H9 (cell line): ENCODE data around the gene CHCHD3. TPM values are rescaled to one million over a fixed set of nuclear protein-coding genes. Genes with fewer than 3 reads are reported as not detected.

Source experiments
- DNase-seq: peaks from one replicate; pipeline ENCODE4 v3.0.0-alpha.2; 2017
- H2AFZ ChIP-seq: one replicate; pipeline ENCODE4 v1.6.1; 2013; ENCODE audit warnings: mild to moderate bottlenecking, low read length, control low read depth, moderate library complexity
- H2AK5ac ChIP-seq: 2 replicates; pipeline ENCODE4 v1.6.1; 2013; ENCODE audit warnings: low read length, control low read depth, mixed read lengths; ENCODE audit not compliant: insufficient read length
- H2BK120ac ChIP-seq: one replicate; pipeline ENCODE4 v1.6.1; 2013; ENCODE audit warnings: low read depth, mild to moderate bottlenecking, low read length, control low read depth, inconsistent platforms; ENCODE audit not compliant: poor library complexity, severe bottlenecking
- H2BK12ac ChIP-seq: 2 replicates; pipeline ENCODE4 v1.6.1; 2013; ENCODE audit warnings: low read length, control low read depth, mixed read lengths, low read depth; ENCODE audit not compliant: insufficient read length
- H2BK15ac ChIP-seq: 2 replicates; pipeline ENCODE4 v1.6.1; 2013; ENCODE audit warnings: low read depth, low read length, control low read depth
- H2BK20ac ChIP-seq: one replicate; pipeline ENCODE4 v1.6.1; 2013; ENCODE audit warnings: low read depth, mild to moderate bottlenecking, low read length, control low read depth, inconsistent platforms; ENCODE audit not compliant: poor library complexity, severe bottlenecking
- H2BK5ac ChIP-seq: 2 replicates; pipeline ENCODE4 v1.6.1; 2013; ENCODE audit warnings: low read length, control low read depth, mixed read lengths; ENCODE audit not compliant: insufficient read length
- H3K14ac ChIP-seq: 2 replicates; pipeline ENCODE4 v1.6.1; 2013; ENCODE audit warnings: low read length, control low read depth; ENCODE audit not compliant: insufficient read depth
- H3K18ac ChIP-seq: 2 replicates; pipeline ENCODE4 v1.6.1; 2013; ENCODE audit warnings: low read depth, mild to moderate bottlenecking, mixed read lengths, low read length, control low read depth; ENCODE audit not compliant: insufficient read length
- H3K23ac ChIP-seq: 2 replicates; pipeline ENCODE4 v1.6.1; 2013; ENCODE audit warnings: low read length, control low read depth, mixed read lengths, low read depth; ENCODE audit not compliant: insufficient read length
- H3K23me2 ChIP-seq: 2 replicates; pipeline ENCODE4 v1.6.1; 2013; ENCODE audit warnings: low read depth, mild to moderate bottlenecking, mixed read lengths, low read length, control low read depth; ENCODE audit not compliant: insufficient read length, poor library complexity, severe bottlenecking
- H3K27ac ChIP-seq: 2 replicates; pipeline ENCODE4 v1.5.1; 2013; ENCODE audit warnings: low read length, control low read depth, mixed read lengths, low read depth; ENCODE audit not compliant: insufficient read length
- H3K27me3 ChIP-seq: 2 replicates; pipeline ENCODE4 v1.6.1; 2013; ENCODE audit warnings: low read length, control low read depth, inconsistent platforms; ENCODE audit not compliant: insufficient read depth
- H3K4ac ChIP-seq: 2 replicates; pipeline ENCODE4 v1.6.1; 2013; ENCODE audit warnings: low read depth, mild to moderate bottlenecking, control low read depth, inconsistent platforms, low read length, moderate library complexity
- H3K4me1 ChIP-seq: 2 replicates; pipeline ENCODE4 v1.6.1; 2013; ENCODE audit warnings: low read length, control low read depth, inconsistent platforms; ENCODE audit not compliant: insufficient read depth
- H3K4me2 ChIP-seq: 2 replicates; pipeline ENCODE4 v1.6.1; 2013; ENCODE audit warnings: low read length, control low read depth, mixed read lengths; ENCODE audit not compliant: insufficient read length, insufficient read depth
- H3K56ac ChIP-seq: 2 replicates; pipeline ENCODE4 v1.6.1; 2013; ENCODE audit warnings: low read depth, mild to moderate bottlenecking, mixed read lengths, low read length, control low read depth; ENCODE audit not compliant: insufficient read length
- H3K79me1 ChIP-seq: 2 replicates; pipeline ENCODE4 v1.6.1; 2013; ENCODE audit warnings: low read depth, mild to moderate bottlenecking, moderate library complexity, low read length, control low read depth, inconsistent platforms; ENCODE audit not compliant: insufficient read depth, poor library complexity, severe bottlenecking
- H3K79me2 ChIP-seq: 2 replicates; pipeline ENCODE4 v1.6.1; 2013; ENCODE audit warnings: low read length, control low read depth, inconsistent platforms; ENCODE audit not compliant: insufficient read depth
- H3K9ac ChIP-seq: 2 replicates; pipeline ENCODE4 v1.6.1; 2013; ENCODE audit warnings: low read length, control low read depth, mixed read lengths; ENCODE audit not compliant: insufficient read length; ENCODE audit errors: extremely low read depth
- H3K9me3 ChIP-seq: one replicate; pipeline ENCODE4 v1.6.1; 2013; ENCODE audit warnings: low read depth, low read length, inconsistent platforms; ENCODE audit not compliant: control insufficient read depth
- H3T11ph ChIP-seq: one replicate; pipeline ENCODE4 v1.6.1; 2013; ENCODE audit warnings: mild to moderate bottlenecking, low read length, control low read depth, inconsistent platforms
- H4K20me1 ChIP-seq: one replicate; pipeline ENCODE4 v1.6.1; 2013; ENCODE audit not compliant: control insufficient read depth, insufficient read length, insufficient read depth
- H4K5ac ChIP-seq: 2 replicates; pipeline ENCODE4 v1.6.1; 2013; ENCODE audit warnings: low read depth, mild to moderate bottlenecking, mixed read lengths, low read length, control low read depth; ENCODE audit not compliant: insufficient read length
- H4K8ac ChIP-seq: replicated peaks from 2 replicates; pipeline ENCODE4 v1.6.1; 2013; ENCODE audit warnings: low read length, control low read depth, mixed read lengths, low read depth; ENCODE audit not compliant: insufficient read length
- H4K91ac ChIP-seq: 2 replicates; pipeline ENCODE4 v1.6.1; 2013; ENCODE audit warnings: low read depth, mild to moderate bottlenecking, moderate library complexity, mixed read lengths, low read length, control low read depth; ENCODE audit not compliant: insufficient read length
- H3K27ac Mint-ChIP-seq, 3 experiments: 2 replicates in 2 of 3; 3 replicates in 1 of 3; pipeline ENCODE4 v1.8.0; 2020 to 2021; ENCODE audit warnings: mixed read lengths in 3 of 3, mild to moderate bottlenecking in 1 of 3, moderate library complexity in 1 of 3
- H3K27me3 Mint-ChIP-seq: 2 replicates; pipeline ENCODE4 v1.8.0; 2021; ENCODE audit warnings: low read depth, mild to moderate bottlenecking, moderate library complexity, mixed read lengths
- H3K36me3 Mint-ChIP-seq, 3 experiments: 2 replicates in 2 of 3; 3 replicates in 1 of 3; pipeline ENCODE4 v1.8.0; 2020 to 2021; ENCODE audit warnings: low read depth in 3 of 3, mixed read lengths in 3 of 3; ENCODE audit not compliant: insufficient read depth in 1 of 3
- H3K4me1 Mint-ChIP-seq, 2 experiments: 2 replicates each; pipeline ENCODE4 v1.8.0; 2020; ENCODE audit warnings: mixed read lengths in 2 of 2
- H3K4me3 Mint-ChIP-seq, 2 experiments: 2 replicates in 1 of 2; 3 replicates in 1 of 2; pipeline ENCODE4 v1.8.0; 2020 to 2021; ENCODE audit warnings: mild to moderate bottlenecking in 2 of 2, mixed read lengths in 2 of 2, moderate library complexity in 1 of 2
- H3K9me3 Mint-ChIP-seq, 2 experiments: 2 replicates in 1 of 2; 3 replicates in 1 of 2; pipeline ENCODE4 v1.8.0; 2020; ENCODE audit warnings: mild to moderate bottlenecking in 2 of 2, mixed read lengths in 2 of 2, moderate library complexity in 1 of 2
- WGBS: extraction: QIAGEN DNeasy Blood & Tissue Kit; methylation state at CpG from one replicate; pipeline ENCODE4 v1.1.7; 2013; ENCODE audit warnings: missing lambda C conversion rate, low lambda C conversion rate, mixed read lengths; ENCODE audit not compliant: insufficient read length; ENCODE audit errors: extremely low coverage; 5-methylcytosine and 5-hydroxymethylcytosine counted together
- total RNA-seq: library from RNA; stranded (reverse); gene quantifications from 2 replicates; pipeline ENCODE4 v1.2.1, GENCODE V29; 2021
- TF ChIP-seq, protein P1 (sequence below): fragments of 200-600 bp; sonication (generic); conservative IDR thresholded peaks from 3 replicates; pipeline ENCODE4 v1.8.0; 2021; ENCODE audit warnings: antibody characterized with exemption, mild to moderate bottlenecking

Gene CHCHD3
- total RNA-seq, 1 experiment from 2014 or later, result 104 TPM

- no peak overlapping the region for H3K27ac Mint-ChIP-seq
- H3T11ph ChIP-seq, result no peak overlapping the region
- H2AK5ac ChIP-seq, result no peak overlapping the region
- peaks cover 0 to 7% (median 0%) of the 10 kb centered on the region in 3 experiments; a peak in 3 of 7 replicates for H3K36me3 Mint-ChIP-seq
- no peak overlapping the region for H2BK12ac ChIP-seq
- no peak overlapping the region for H2AFZ ChIP-seq
- no peak overlapping the region for H4K5ac ChIP-seq
- H3K79me1 ChIP-seq, result no peaks in the 10 kb centered on the region
- H2BK15ac ChIP-seq, result no peak overlapping the region
- H2BK20ac ChIP-seq, result no peak overlapping the region
- no peak overlapping the region for H4K91ac ChIP-seq
- no peaks in the 10 kb centered on the region for H3K27me3 Mint-ChIP-seq
- no peaks in the 10 kb centered on the region for H4K20me1 ChIP-seq
- TF ChIP-seq, protein P1, sequence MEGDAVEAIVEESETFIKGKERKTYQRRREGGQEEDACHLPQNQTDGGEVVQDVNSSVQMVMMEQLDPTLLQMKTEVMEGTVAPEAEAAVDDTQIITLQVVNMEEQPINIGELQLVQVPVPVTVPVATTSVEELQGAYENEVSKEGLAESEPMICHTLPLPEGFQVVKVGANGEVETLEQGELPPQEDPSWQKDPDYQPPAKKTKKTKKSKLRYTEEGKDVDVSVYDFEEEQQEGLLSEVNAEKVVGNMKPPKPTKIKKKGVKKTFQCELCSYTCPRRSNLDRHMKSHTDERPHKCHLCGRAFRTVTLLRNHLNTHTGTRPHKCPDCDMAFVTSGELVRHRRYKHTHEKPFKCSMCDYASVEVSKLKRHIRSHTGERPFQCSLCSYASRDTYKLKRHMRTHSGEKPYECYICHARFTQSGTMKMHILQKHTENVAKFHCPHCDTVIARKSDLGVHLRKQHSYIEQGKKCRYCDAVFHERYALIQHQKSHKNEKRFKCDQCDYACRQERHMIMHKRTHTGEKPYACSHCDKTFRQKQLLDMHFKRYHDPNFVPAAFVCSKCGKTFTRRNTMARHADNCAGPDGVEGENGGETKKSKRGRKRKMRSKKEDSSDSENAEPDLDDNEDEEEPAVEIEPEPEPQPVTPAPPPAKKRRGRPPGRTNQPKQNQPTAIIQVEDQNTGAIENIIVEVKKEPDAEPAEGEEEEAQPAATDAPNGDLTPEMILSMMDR, result no peak
- no peak overlapping the region for H3K56ac ChIP-seq
- no peaks in the 10 kb centered on the region for H3K27me3 ChIP-seq
- no peak overlapping the region for H3K4me3 Mint-ChIP-seq
- H3K23ac ChIP-seq, result no peak overlapping the region
- WGBS, result no CpG with 5 or more reads among the region's 1 CpG
- H3K18ac ChIP-seq, result no peak overlapping the region
- no peak overlapping the region for H3K4ac ChIP-seq
- H3K9ac ChIP-seq, result no peak overlapping the region
- H3K4me2 ChIP-seq, result no peak overlapping the region
- H3K23me2 ChIP-seq, result no peaks in the 10 kb centered on the region
- H3K9me3 ChIP-seq, result no peaks in the 10 kb centered on the region
- no peak overlapping the region for H3K27ac ChIP-seq
- H4K8ac ChIP-seq, result no peak overlapping the region
- no peaks in the 10 kb centered on the region for H3K79me2 ChIP-seq
- H3K9me3 Mint-ChIP-seq, result no peaks in the 10 kb centered on the region
- H3K4me1 ChIP-seq, result no peaks in the 10 kb centered on the region
- no peak overlapping the region for H2BK5ac ChIP-seq
- DNase-seq, result no peak
- H3K4me1 Mint-ChIP-seq, result peaks cover 0 to 5% of the 10 kb centered on the region in 2 experiments; a peak in 1 of 4 replicates
- H2BK120ac ChIP-seq, result no peak overlapping the region
- no peak overlapping the region for H3K14ac ChIP-seq
Measured at GRCh38 chr7:132791036-132791435, 290.9 kb downstream of the CHCHD3 start.
